ENCODE measurements around the gene CCNDBP1. TPM values are rescaled to one million over a fixed set of nuclear protein-coding genes. Genes with fewer than 3 reads are reported as not detected.

CCNDBP1 gene
- total and polyA plus RNA-seq, 2 of the 8 experiments (the other 6 are each of a cell fraction or from before 2014, with no cell fraction given) = 23.4 to 29.0 TPM

GRCh38 chr15:43196760-43197548 is 11.8 kb downstream of the CCNDBP1 start (continued):
- TF ChIP-seq CHD7 (IDR thresholded peaks at IDR 0.05; ENCODE audit: insufficient replicate concordance, low read length) = no peak
- TF ChIP-seq MAX (IDR thresholded peaks at IDR 0.05) = no peak
- TF ChIP-seq KDM5A (IDR thresholded peaks at IDR 0.05; ENCODE audit: low read length) = no peak
- TF ChIP-seq SUZ12 (IDR thresholded peaks at IDR 0.05; ENCODE audit: low read length) = no peak

Measured in H1 (cell line).